ENCODE data around the gene BDP1.
"Not testable (repeated sequence)": the region's sequence is repeated elsewhere in the genome, so short reads cannot be mapped to it uniquely, and the experiment has no call there.

Gene BDP1

DNA sequence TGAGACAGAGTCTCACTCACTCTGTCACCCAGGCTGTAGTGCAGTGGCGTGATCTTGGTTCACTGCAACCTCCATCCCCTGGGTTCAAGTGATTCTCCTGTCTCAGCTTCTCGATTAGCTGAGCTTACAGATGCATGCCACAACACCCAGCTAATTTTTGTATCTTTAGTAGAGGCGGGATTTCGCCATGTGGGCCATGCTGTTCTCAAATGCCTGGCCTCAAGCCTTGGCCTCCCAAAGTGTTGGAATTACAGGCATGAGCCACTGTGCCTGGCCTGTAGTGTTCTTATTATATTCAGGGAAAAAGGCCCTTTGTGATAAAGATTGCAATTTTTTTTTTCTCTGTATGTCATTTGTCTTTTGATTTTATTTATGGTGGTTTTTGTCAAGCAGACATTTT, 107.7 kb downstream of the BDP1 start:
- DNase-seq (ENCODE audit: low spot score) = no peak
- H3K4me3 ChIP-seq = no peak overlapping the region
- no peak overlapping the region for H3K27ac ChIP-seq
- TF ChIP-seq, protein P1, sequence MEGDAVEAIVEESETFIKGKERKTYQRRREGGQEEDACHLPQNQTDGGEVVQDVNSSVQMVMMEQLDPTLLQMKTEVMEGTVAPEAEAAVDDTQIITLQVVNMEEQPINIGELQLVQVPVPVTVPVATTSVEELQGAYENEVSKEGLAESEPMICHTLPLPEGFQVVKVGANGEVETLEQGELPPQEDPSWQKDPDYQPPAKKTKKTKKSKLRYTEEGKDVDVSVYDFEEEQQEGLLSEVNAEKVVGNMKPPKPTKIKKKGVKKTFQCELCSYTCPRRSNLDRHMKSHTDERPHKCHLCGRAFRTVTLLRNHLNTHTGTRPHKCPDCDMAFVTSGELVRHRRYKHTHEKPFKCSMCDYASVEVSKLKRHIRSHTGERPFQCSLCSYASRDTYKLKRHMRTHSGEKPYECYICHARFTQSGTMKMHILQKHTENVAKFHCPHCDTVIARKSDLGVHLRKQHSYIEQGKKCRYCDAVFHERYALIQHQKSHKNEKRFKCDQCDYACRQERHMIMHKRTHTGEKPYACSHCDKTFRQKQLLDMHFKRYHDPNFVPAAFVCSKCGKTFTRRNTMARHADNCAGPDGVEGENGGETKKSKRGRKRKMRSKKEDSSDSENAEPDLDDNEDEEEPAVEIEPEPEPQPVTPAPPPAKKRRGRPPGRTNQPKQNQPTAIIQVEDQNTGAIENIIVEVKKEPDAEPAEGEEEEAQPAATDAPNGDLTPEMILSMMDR (IDR thresholded peaks at IDR 0.05) = no peak

DNA sequence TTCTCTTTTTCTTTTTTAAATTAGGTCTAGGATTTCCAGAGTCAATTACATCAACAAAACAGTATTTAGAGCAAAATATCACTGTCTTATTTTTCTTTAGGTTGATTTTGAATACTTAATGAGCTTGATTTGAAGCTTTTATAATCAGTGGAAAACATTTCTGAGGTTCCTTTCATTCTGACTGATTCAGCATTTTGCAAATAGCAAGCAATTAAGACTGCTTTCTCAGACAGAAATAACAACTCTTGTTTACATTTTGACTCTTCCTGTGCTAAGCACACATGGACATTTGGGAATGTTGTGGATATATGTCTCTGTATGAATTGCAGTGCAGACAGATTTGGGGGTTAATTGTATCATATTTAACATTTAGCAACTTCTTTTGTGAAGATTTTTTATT, 109.4 kb downstream of the BDP1 start:
- Histone ChIP-seq H3K4me3 (no peak overlapping the region), H3K27ac (no peak overlapping the region)
- TF ChIP-seq, protein P1 (IDR thresholded peaks at IDR 0.05) = no peak
- DNase-seq (ENCODE audit: low spot score) = no peak

DNA sequence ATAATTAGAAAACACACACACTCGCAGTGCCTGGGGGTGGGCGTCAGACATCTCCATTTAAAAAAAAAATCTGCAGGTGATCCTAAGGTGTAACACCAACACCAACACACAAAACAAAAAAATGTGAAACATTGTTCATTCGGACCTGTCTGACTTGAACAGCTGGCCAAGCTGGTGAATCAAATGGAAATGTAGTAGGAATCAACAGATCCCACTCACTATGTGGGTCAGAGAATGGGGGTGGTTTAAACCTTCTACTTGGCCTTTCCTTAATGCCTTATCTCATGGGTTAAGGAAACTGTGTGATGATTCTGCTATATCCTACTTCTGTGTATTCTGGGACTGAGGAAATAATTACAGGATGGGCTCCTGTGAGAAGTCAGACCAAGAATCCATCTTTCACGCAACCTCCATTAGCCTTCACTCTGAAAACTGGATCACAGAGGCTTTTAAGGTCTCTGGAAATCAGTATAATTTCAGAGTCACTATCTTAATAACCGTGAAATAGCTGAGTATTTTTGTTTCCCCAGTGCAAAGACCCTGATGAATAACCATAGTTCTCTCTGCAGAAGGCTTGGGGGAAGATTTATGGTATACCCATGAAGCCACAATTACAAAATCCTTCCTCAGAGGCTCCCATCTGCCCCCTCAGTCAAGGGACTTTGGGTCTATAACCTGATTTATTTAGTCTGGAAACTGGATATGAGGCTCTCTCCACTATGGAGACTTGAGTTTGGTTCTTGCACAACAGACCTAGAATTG, 114.5 kb downstream of the BDP1 start:
- H3K4me3 ChIP-seq = no peak overlapping the region
- H3K27ac ChIP-seq = no peak overlapping the region
- no peak for DNase-seq (ENCODE audit: low spot score)
- TF ChIP-seq, protein P1 (IDR thresholded peaks at IDR 0.05) = no peak

DNA sequence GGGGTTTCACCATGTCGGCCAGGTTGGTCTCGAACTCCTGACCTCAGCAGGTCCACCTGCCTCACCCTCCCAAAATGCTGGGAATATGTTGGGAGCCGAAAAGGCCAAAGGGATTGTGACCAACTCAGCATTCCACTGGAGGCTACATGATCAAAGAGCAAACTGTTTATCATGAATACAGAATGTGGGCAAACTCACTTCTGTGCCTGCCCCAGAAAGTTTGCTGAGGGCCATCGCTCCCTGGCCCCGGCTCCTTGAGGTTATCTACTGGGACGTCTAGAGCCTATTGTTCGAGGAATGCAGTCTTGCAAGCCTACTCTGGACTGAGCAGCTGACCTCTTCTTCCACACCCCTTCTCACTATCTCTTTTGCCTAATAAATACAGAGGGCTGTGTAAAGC, 116.4 kb downstream of the BDP1 start:
- not testable (repeated sequence) for H3K27ac ChIP-seq; H3K4me3 ChIP-seq; DNase-seq (ENCODE audit: low spot score)

GRCh38 chr5:71573591-71573990, 118.1 kb downstream of the BDP1 start:
- no peak for DNase-seq (ENCODE audit: low spot score)
- H3K4me3 ChIP-seq = no peak overlapping the region
- TF ChIP-seq, protein P1 (IDR thresholded peaks at IDR 0.05) = no peak
- H3K27ac ChIP-seq = no peak overlapping the region

DNA sequence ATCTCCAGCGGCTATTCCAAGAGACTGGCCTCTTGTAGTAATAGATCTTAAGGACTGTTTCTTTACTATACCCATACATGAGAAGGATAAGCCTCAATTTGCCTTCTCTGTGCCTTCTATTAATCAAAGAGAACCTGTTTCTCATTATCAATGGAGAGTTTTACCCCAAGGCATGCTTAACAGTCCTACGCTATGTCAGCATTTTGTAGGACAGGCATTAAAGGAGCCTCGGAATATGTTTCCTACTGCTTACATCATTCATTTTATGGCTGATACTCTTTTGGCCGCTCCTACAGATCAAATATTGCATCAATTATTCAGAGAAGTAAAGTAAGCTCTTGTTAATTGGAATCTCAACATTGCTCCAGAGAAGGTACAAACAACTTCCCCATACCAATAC, 120.1 kb downstream of the BDP1 start:
- not testable (repeated sequence) for H3K4me3 ChIP-seq; H3K27ac ChIP-seq; DNase-seq (ENCODE audit: low spot score)

DNA sequence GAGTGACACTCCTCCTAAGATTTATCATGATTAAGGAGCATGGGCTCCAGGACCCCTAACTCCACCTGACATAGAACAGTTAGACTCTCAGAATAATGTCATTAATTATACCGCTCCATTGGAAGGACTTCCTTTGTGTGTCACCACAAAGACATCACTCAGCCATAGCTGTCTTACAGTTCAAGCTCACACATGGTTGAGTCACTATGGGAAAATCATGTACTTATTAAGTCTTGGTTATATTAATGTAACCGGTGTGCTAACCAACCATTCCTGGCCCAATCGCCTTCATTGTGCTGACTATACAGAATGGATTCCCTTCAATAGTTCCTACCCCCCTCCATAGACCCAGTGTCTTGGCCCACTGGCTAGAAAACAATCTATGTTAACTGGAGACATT, 120.8 kb downstream of the BDP1 start:
- TF ChIP-seq, protein P1 (IDR thresholded peaks at IDR 0.05) = no peak
- Histone ChIP-seq H3K4me3 (no peak overlapping the region), H3K27ac (no peak overlapping the region)
- DNase-seq (ENCODE audit: low spot score) = no peak

DNA sequence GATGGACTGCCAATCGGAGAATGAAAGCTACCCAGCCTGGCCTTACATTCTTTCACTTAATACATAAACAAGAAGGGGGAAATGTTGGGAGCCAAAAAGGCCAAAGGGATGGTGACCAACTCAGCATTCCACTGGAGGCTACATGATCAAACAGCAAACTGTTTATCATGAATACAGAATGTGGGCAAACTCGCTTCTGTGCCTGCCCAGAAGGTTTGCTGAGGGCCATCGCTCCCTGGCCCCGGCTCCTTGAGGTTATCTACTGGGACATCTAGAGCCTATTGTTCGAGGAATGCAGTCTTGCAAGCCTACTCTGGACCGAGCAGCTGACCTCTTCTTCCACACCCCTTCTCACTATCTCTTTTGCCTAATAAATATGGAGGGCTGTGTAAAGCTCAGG, 122.4 kb downstream of the BDP1 start:
- H3K4me3 ChIP-seq; H3K27ac ChIP-seq; DNase-seq (ENCODE audit: low spot score): not testable (repeated sequence)
